HG03159 (cell line): ENCODE data around the gene LILRB4.
"Not testable (repeated sequence)": the region's sequence is repeated elsewhere in the genome, so short reads cannot be mapped to it uniquely, and the experiment has no call there.

Source experiments
- ATAC-seq: cut with Tn5 transposase; IDR thresholded peaks from one replicate; pipeline ENCODE4 v1.9.1; 2021; ENCODE audit warnings: mild to moderate bottlenecking, moderate library complexity; ENCODE audit not compliant: unreplicated experiment

LILRB4 gene

DNA sequence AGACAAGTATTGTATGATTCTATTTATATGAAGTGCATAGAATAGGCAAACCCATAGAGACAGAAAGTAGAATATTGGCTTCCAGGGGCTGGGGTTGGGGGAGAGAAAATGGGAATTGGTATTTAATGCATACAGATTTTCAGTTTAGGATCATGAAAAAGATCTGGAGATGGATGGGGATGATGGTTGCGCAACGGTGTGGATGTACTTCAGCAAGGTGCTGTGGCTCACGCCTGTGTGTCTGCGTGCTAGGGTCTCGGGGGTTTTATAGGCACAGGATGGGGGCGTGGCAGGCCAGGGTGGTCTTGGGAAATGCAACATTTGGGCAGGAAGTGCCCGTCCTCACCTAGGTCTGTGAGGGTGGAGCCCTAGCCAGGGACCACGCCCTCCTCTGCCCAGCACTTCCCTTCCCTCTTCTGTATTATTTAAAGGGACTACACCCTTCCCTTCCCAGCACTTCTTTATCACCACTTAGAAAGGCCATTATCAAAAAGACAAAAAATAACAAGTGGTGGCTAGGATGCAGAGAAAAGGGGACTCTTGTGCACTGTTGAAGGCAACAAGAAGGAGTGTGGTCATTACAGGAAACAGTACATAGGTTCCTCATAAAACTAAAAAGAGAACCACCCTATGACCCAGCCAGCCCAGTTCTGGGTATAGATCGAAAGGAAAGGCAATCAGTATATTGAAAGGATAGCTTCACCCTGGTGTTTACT lies 29.0 kb downstream of the LILRB4 start:
- ATAC-seq = no peak

DNA sequence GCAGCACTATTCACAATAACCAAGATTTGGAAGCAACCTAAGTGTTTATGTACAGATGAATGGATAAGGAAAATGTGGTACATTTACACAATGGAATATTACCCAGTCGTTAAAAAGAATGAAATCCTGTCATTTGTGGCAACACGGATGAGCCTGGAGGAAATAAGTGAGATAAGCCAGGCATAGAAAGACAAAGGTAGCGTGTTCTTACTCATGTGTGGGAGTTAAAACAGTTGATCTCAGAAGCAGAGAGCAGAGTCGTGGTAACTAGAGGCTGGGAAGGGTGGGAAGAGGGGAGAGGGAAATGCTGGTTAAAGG lies 29.5 kb downstream of the LILRB4 start:
- ATAC-seq = no peak

DNA sequence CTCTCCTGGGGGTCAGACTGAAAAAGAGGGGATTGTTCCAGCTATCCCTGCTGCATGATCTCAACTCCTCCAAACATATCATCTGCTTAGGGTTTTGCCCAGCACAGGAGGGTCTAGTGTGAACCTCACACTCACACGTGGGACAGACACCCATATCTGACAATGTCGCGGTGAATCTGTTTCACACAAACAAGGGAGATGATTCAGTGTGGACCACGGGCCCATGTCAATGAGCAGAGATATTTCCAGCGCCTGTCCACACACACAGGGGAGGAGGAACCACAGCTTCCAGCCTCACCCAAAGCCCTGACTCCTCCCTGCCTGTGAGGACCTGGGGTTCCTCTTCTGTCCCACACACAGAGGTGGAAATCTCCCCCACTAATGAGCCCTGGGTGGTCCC lies 31.9 kb downstream of the LILRB4 start:
- no peak for ATAC-seq

DNA sequence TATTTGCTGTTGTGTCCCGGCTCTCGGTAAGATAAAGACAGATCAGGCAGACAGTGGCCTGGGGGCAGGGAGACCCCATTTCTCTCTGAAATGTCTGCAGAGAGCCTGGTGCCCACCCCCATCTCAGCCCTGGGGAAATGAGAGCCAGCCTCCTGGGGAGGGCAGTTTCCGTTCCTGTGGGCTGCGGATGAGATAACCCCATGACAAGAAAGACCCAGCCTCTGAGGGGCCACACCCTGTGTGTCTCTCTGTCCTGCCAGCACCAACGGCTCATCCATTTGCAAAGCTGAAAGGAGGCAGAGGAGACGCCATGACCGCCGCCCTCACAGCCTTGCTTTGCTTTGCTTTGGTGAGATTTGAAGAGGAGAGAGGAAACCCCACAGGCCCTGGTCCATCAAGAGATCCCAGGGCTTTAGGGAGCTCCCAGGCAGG lies 33.3 kb downstream of the LILRB4 start:
- ATAC-seq = no peak

DNA sequence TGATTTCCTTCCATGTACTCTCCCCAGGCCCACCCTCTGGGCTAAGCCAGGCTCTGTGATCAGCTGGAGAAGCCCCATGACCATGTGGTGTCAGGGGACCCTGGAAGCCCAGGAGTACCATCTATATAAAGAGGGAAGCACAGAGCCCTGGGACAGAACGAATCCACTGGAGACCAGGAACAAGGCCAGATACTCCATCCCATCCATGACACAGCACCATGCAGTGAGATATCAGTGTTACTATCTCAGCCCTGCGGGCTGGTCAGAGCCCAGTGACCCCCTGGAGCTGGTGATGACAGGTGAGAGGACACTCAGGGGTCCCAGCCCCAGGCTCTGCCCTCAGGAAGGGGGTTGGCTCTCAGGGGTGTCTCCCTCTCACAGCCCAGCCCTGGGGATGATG lies 34.0 kb downstream of the LILRB4 start:
- ATAC-seq = no peak

DNA sequence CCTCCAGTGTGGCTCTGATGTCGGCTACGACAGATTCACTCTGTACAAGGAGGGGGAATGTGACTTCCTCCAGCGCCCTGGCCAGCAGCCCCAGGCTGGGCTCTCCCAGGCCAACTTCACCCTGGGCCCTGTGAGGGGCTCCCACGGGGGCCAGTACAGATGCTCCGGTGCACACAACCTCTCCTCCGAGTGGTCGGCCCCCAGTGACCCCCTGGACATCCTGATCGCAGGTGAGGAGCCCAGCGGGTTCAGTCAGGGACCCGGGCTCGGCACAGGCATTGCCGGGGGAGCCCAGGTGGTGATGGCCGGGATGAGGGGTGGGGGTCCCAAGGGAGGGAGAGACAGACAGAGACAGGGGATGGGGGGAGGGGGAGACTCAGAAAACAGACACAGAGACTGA lies 34.9 kb downstream of the LILRB4 start:
- not testable (repeated sequence) for ATAC-seq

DNA sequence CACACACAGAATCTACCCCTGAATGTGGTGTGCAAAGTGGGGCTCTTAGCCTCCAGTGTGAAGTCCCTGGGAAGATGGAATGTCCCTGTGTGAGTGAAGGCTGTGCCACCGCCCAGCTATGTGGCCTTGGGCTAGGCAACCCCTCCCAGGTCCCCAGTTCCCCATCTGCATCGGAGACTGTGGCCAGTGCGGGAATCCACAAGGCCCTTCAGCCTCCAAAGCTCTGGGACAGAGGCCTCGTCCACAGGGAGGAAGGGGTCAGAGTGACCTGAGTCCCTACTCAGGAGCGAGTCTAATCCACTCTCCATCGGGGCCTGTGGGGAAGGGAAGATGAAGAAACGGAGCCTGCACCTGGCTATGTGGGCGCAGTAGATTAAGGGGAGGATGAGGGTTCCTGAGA lies 42.1 kb downstream of the LILRB4 start:
- no peak for ATAC-seq

DNA sequence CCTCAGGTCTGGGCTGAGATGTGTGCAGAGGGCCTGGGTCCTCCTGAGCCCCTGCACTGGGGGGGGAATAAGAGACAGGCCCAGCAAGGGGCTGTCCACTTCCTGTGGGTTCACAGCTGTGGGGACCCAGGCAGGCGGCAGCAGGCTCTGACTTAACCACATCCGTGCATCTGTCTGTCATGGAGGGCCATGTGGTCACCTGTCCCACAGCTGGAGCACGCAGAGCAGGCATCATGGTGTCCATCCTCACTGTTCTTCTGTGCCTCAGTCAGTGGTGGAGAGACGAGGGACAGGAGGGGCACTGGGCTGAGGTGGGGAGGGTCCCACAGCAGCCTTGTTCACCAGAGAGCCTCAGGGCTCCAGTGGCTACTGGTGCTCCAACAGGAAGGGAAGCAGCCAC lies 45.2 kb downstream of the LILRB4 start:
- ATAC-seq = no peak

DNA sequence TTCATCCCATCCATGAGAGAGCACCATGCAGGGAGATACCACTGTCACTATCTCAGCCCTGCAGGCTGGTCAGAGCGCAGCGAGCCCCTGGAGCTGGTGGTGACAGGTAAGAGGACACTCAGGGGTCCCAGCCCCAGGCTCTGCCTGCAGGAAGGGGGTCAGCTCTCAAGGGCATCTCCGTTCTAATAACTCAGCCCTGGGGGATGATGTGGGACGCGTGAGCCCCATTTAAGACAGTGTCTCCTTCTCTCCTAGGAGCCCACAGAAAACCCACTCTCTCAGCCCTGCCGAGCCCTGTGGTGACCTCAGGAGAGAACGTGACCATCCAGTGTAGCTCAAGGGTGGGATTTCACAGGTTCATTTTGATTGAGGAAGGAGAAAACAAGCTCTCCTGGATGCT lies 46.0 kb downstream of the LILRB4 start:
- no peak for ATAC-seq

DNA sequence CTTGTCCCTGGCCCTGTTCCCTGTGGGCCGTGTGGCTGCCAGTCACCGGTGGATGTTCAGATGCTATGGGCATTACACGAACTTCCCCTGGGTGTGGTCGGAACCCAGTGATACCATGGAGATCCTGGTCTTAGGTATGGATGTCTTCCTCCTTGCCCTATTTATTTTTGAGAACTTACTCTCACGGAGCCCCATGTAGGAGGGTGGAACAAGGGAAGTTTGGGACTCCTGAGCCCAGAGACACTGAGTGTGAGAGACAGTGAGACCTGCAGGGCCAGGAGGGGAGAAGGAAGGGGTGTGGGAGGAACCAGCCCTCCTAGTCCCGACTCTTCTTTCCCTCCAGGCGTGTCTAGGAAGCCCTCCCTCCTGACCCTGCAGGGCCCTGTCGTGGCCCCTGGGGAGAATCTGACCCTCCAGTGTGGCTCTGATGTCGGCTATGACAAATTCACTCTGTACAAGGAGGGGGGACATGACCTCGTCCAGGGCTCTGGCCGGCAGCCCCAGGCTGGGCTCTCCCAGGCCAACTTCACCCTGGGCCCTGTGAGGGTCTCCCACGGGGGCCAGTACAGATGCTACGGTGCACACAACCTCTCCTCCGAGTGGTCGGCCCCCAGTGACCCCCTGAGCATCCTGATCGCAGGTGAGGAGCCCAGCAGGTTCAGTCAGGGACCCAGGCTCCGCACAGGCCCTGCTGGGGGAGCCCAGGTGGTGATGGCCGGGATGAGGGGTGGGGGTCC lies 46.6 kb downstream of the LILRB4 start:
- no peak for ATAC-seq

DNA sequence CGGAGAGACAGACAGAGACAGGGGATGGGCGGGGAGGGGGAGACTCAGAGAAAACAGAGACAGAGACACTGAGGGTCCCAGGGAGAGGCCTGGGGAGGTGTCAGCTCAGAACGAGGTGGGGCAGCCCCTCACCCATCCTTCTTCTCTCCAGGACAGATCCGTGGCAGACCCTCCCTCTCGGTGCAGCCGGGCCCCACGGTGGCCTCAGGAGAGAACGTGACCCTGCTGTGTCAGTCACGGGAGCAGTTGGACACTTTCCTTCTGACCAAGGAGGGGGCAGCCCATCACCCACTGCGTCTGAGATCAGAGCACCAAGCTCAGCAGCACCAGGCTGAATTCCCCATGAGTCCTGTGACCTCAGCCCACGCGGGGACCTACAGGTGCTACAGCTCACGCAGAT lies 47.2 kb downstream of the LILRB4 start:
- ATAC-seq = not testable (repeated sequence)
